Esophagus squamous epithelium (tissue), 4 donors: ENCODE data around the gene TMEM164.

ENCODE experiments used
- CTCF ChIP-seq, 6 experiments: fragments of 450-650 bp in 4 of 6; fragments of 200-600 bp in 2 of 6; sonication (generic) in 2 of 6; IDR thresholded peaks; one replicate each; pipeline ENCODE4 v1.5.1; 2016 to 2019; ENCODE audit warnings: antibody characterized with exemption in 6 of 6, mild to moderate bottlenecking in 4 of 6, moderate library complexity in 4 of 6
- POLR2A ChIP-seq, 4 donors: fragments of 450-650 bp; IDR thresholded peaks; one replicate each; pipeline ENCODE4 v1.6.1; 2017; ENCODE audit warnings: antibody characterized with exemption in 4 of 4, mild to moderate bottlenecking in 4 of 4, moderate library complexity in 3 of 4

DNA sequence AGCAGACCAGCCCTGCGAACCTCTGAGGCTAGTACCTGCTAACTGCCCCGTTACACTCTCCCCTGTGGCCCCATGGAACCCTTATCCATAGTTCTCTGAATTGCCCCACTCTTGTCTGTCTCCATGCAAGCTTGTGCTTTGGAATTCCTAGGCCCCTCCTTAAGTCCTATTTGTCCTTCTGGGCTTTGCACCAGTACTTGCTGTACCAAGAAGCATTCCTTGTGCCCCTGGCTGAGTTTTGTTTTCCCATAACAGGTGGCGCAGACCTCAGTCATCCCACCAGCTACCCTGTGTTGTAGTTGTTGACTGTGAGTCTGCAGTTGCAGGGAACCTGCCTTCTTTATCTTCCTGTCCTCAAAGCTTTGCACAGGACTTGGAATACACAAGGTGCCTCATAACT is 167.1 kb downstream of the TMEM164 start:
- TF ChIP-seq POLR2A (IDR thresholded peaks at IDR 0.05): no peak
- TF ChIP-seq CTCF (IDR thresholded peaks at IDR 0.05): no peak
